B cell (primary cell): ENCODE measurements around the gene TMEM208. TPM values are rescaled to one million over a fixed set of nuclear protein-coding genes. Genes with fewer than 3 reads are reported as not detected.
A peak's percentile ranks its signal among the peaks of the same experiment; 100 is the strongest.

Experiments used
- ATAC-seq: fragments of 200-7000 bp; cut with Tn5 transposase; one replicate; pipeline ENCODE4 v1.10.0; 2021; ENCODE audit warnings: low read depth, mild to moderate bottlenecking, moderate number of reproducible peaks, moderate library complexity
- CTCF ChIA-PET: fragments of 350-600 bp; sonication (Branson Sonifier 250); formaldehyde crosslinking; loops from one replicate; lab custom pipeline; 2021; ENCODE audit warnings: antibody characterized with exemption, inconsistent platforms; lab: Charles Lee
- POLR2A ChIA-PET: fragments of 350-600 bp; sonication (Branson Sonifier 250); formaldehyde crosslinking; loops from one replicate; lab custom pipeline; 2021; ENCODE audit warnings: antibody characterized with exemption; lab: Charles Lee
- DNase-seq: peaks from one replicate; pipeline ENCODE4 v3.0.0; 2013
- H2AFZ ChIP-seq: 2 replicates; pipeline ENCODE4 v1.6.1; 2012; ENCODE audit warnings: mild to moderate bottlenecking, low read depth, low read length; ENCODE audit not compliant: insufficient read depth, poor library complexity, severe bottlenecking
- H3K27ac ChIP-seq, 2 donors: 1 replicate in 1 of 2; 2 replicates in 1 of 2; pipeline ENCODE4 v1.5.1; 2012 to 2013; ENCODE audit warnings: low read length in 2 of 2, mild to moderate bottlenecking in 2 of 2, moderate library complexity in 1 of 2
- H3K27me3 ChIP-seq, 4 experiments: fragments of 200-600 bp in 1 of 4; sonication (generic) in 1 of 4; replicated peaks in 1 of 4; 1 replicate in 2 of 4; 2 replicates in 2 of 4; pipeline versions ENCODE4 v1.6.1 to v1.7.0; 2013 to 2016; ENCODE audit warnings: low read length in 3 of 4, mild to moderate bottlenecking in 2 of 4, mixed read lengths in 1 of 4, moderate library complexity in 1 of 4; ENCODE audit not compliant: insufficient read depth in 4 of 4, control insufficient read depth in 3 of 4; ENCODE audit errors: control extremely low read depth in 1 of 4
- H3K36me3 ChIP-seq, 2 experiments: replicated peaks in 1 of 2; 1 replicate in 1 of 2; 2 replicates in 1 of 2; pipeline versions ENCODE4 v1.6.1 to v1.7.1; 2013; ENCODE audit warnings: low read length in 1 of 2; ENCODE audit not compliant: insufficient read depth in 2 of 2, control insufficient read depth in 1 of 2; ENCODE audit errors: control extremely low read depth in 1 of 2, extremely low read depth in 1 of 2
- H3K4me1 ChIP-seq, 2 donors: fragments of 200-600 bp in 1 of 2; sonication (generic) in 1 of 2; 1 replicate in 1 of 2; 2 replicates in 1 of 2; pipeline versions ENCODE4 v1.5.1 to v1.6.1; 2013 to 2017; ENCODE audit warnings: low read length in 2 of 2; ENCODE audit not compliant: control insufficient read depth in 2 of 2, insufficient read depth in 2 of 2
- H3K4me2 ChIP-seq: replicated peaks from 2 replicates; pipeline ENCODE3; 2012; ENCODE audit warnings: mild to moderate bottlenecking, low read depth, low read length; ENCODE audit not compliant: poor library complexity, severe bottlenecking
- H3K4me3 ChIP-seq, 5 experiments: fragments of 200-600 bp in 1 of 5; sonication (generic) in 1 of 5; 1 replicate in 3 of 5; 2 replicates in 2 of 5; pipeline versions ENCODE4 v1.5.1 to v1.7.0; 2011 to 2016; ENCODE audit warnings: low read length in 4 of 5, mild to moderate bottlenecking in 4 of 5, low read depth in 2 of 5, control low read depth in 1 of 5, moderate library complexity in 1 of 5; ENCODE audit not compliant: insufficient read depth in 1 of 5; ENCODE audit errors: control extremely low read depth in 1 of 5, extremely low read depth in 1 of 5
- H3K79me2 ChIP-seq: fragments of 200-600 bp; sonication (generic); one replicate; pipeline ENCODE4 v1.6.0; 2016; ENCODE audit warnings: low read length; ENCODE audit not compliant: control insufficient read depth, insufficient read depth
- H3K9ac ChIP-seq: fragments of 200-600 bp; sonication (generic); 2 replicates; pipeline ENCODE4 v1.6.1; 2017; ENCODE audit warnings: mild to moderate bottlenecking, low read length, moderate library complexity
- H3K9me3 ChIP-seq, 3 donors: one replicate each; pipeline versions ENCODE4 v1.6.1 to v1.7.1; 2013; ENCODE audit warnings: low read length in 2 of 3; ENCODE audit not compliant: control insufficient read depth in 2 of 3, insufficient read depth in 1 of 3; ENCODE audit errors: control extremely low read depth in 1 of 3
- H4K20me1 ChIP-seq: 2 replicates; pipeline ENCODE4 v1.6.0; 2012; ENCODE audit warnings: mild to moderate bottlenecking, low read length; ENCODE audit not compliant: insufficient read depth, control insufficient read depth, poor library complexity, severe bottlenecking
- H3K27ac Mint-ChIP-seq: one replicate; pipeline ENCODE4 v1.8.0; 2021; ENCODE audit warnings: mixed read lengths
- H3K27me3 Mint-ChIP-seq: one replicate; pipeline ENCODE4 v1.8.0; 2021; ENCODE audit warnings: mixed read lengths
- H3K4me1 Mint-ChIP-seq: one replicate; pipeline ENCODE4 v1.8.0; 2021; ENCODE audit warnings: mixed read lengths
- H3K4me3 Mint-ChIP-seq: one replicate; pipeline ENCODE4 v1.8.0; 2021; ENCODE audit warnings: mixed read lengths
- H3K9me3 Mint-ChIP-seq: one replicate; pipeline ENCODE4 v1.8.0; 2022; ENCODE audit warnings: mixed read lengths; ENCODE audit not compliant: insufficient read depth
- CTCF ChIP-seq: fragments of 200-600 bp; IDR thresholded peaks from one replicate; pipeline ENCODE4 v1.8.0; 2022; ENCODE audit warnings: antibody characterized with exemption, mild to moderate bottlenecking
- EZH2 ChIP-seq: IDR thresholded peaks from 2 replicates; pipeline ENCODE4 v1.6.1; 2012; ENCODE audit warnings: borderline replicate concordance, low read depth, mild to moderate bottlenecking, moderate library complexity, low read length; ENCODE audit not compliant: insufficient read depth, poor library complexity, severe bottlenecking
- WGBS: methylation state at CpG from one replicate; pipeline ENCODE4 v1.1.5; 2013; ENCODE audit warnings: missing lambda C conversion rate; ENCODE audit not compliant: insufficient coverage; 5-methylcytosine and 5-hydroxymethylcytosine counted together
- intact Hi-C: fragments of 100-400 bp; cut with micrococcal nuclease; formaldehyde crosslinking; loops from one replicate; pipeline ENCODE4 v1.10.0; 2022
- polyA plus RNA-seq: library from polyadenylated mRNA; depleted of rRNA; stranded (reverse); fragments of >200 nt; gene quantifications from 2 replicates; pipeline ENCODE4 v1.2.3, GENCODE V29; 2012
- total RNA-seq, 2 donors: library from RNA; stranded (reverse); fragments of 120-200 nt in 1 of 2; gene quantifications; 1 replicate in 1 of 2; 2 replicates in 1 of 2; pipeline versions ENCODE4 v1.2.3 to v1.2.4, GENCODE V29; 2013 to 2022

TMEM208 gene
- total and polyA plus RNA-seq, 2 donors (not counting 1 experiment from before 2014, with no cell fraction given) = 36.1 to 40.4 TPM

GRCh38 chr16:67236563-67237395 is 9.8 kb downstream of the TMEM208 start:
- H3K4me3 Mint-ChIP-seq = no peak overlapping the region

More at GRCh38 chr16:67236563-67237395, 9.8 kb downstream of the TMEM208 start:
- H3K4me1 ChIP-seq = no peaks in the 10 kb centered on the region
- Mint-ChIP-seq H3K27ac (no peak overlapping the region), H3K4me1 (no peaks in the 10 kb centered on the region), H3K9me3 (no peaks in the 10 kb centered on the region), H3K27me3 (no peaks in the 10 kb centered on the region)
- H3K9ac ChIP-seq = no peak overlapping the region
- no peaks in the 10 kb centered on the region for H3K9me3 ChIP-seq
- no peak overlapping the region for H3K27ac ChIP-seq
- peaks cover 10% of the 10 kb centered on the region for H3K79me2 ChIP-seq
- WGBS = 94% methylated on average over 36 of the region's 50 CpGs
- ChIA-PET CTCF (no interaction called here), POLR2A (no interaction called here)
- no peak overlapping the region for H3K4me2 ChIP-seq
- TF ChIP-seq EZH2 (no peak), CTCF (no peak)
- H3K36me3 ChIP-seq = peaks cover 0 to 43% of the 10 kb centered on the region in 2 experiments
- ATAC-seq (peak; percentile 75), DNase-seq (peak; percentile 63)
- no peak overlapping the region for H2AFZ ChIP-seq
- intact Hi-C loops = no loop called here
- H4K20me1 ChIP-seq = no peaks in the 10 kb centered on the region
- H3K27me3 ChIP-seq = no peaks in the 10 kb centered on the region
- no peak overlapping the region for H3K4me3 ChIP-seq
